ENCODE measurements around the gene BCAS3.

GRCh38 chr17:61353615-61354014 lies 676.0 kb downstream of the BCAS3 start:
- TF ChIP-seq REST (IDR thresholded peaks at IDR 0.05; ENCODE audit: low read depth) (no peak), TCF12 (IDR thresholded peaks at IDR 0.05; ENCODE audit: low read depth) (no peak), FOXM1 (IDR thresholded peaks at IDR 0.05; ENCODE audit: borderline replicate concordance, low read depth) (no peak), EP300 (IDR thresholded peaks at IDR 0.05; ENCODE audit: borderline replicate concordance) (no peak), TAF1 (IDR thresholded peaks at IDR 0.05; ENCODE audit: low read depth) (no peak), MAX (IDR thresholded peaks at IDR 0.05) (no peak), NFIC (IDR thresholded peaks at IDR 0.05) (no peak), CEBPB (IDR thresholded peaks at IDR 0.05) (no peak), CREB1 (IDR thresholded peaks at IDR 0.05; ENCODE audit: low read depth) (no peak), ZBTB7A (IDR thresholded peaks at IDR 0.05; ENCODE audit: low read depth) (no peak), TEAD4 (IDR thresholded peaks at IDR 0.05) (no peak)

All from Ishikawa (cell line).